HG03196 (cell line): ENCODE data around the gene DPY30.

ENCODE experiments used
- ATAC-seq: cut with Tn5 transposase; IDR thresholded peaks from one replicate; pipeline ENCODE4 v1.9.1; 2021; ENCODE audit not compliant: unreplicated experiment

The DPY30 gene

GRCh38 chr2:31978436-31978835 lies 61.2 kb downstream of the DPY30 start:
- ATAC-seq = no peak
